Muscle layer of duodenum (tissue), 2 donors: ENCODE data around the gene TTC13.

ENCODE experiments used
- H3K27ac ChIP-seq: one replicate; pipeline ENCODE4 v1.7.0; 2013; ENCODE audit warnings: mild to moderate bottlenecking, low read length
- H3K27me3 ChIP-seq: one replicate; pipeline ENCODE4 v1.7.0; 2013; ENCODE audit warnings: low read depth, mild to moderate bottlenecking, control low read depth, low read length
- H3K36me3 ChIP-seq, 2 donors: one replicate each; pipeline ENCODE4 v1.7.0; 2013; ENCODE audit warnings: low read length in 2 of 2, control low read depth in 1 of 2, mild to moderate bottlenecking in 1 of 2; ENCODE audit not compliant: insufficient read depth in 2 of 2, control insufficient read depth in 1 of 2
- H3K4me1 ChIP-seq, 2 donors: one replicate each; pipeline ENCODE4 v1.7.0; 2013; ENCODE audit warnings: low read length in 2 of 2, mild to moderate bottlenecking in 2 of 2, control low read depth in 1 of 2, moderate library complexity in 1 of 2; ENCODE audit not compliant: insufficient read depth in 2 of 2, control insufficient read depth in 1 of 2
- H3K4me3 ChIP-seq, 2 donors: one replicate each; pipeline ENCODE4 v1.7.0; 2013; ENCODE audit warnings: low read length in 2 of 2, low read depth in 1 of 2, mild to moderate bottlenecking in 1 of 2
- H3K9me3 ChIP-seq, 2 donors: one replicate each; pipeline ENCODE4 v1.7.0; 2013; ENCODE audit warnings: low read length in 2 of 2, control low read depth in 1 of 2, mild to moderate bottlenecking in 1 of 2; ENCODE audit not compliant: control insufficient read depth in 1 of 2
- donor health status: healthy.

TTC13 gene

DNA sequence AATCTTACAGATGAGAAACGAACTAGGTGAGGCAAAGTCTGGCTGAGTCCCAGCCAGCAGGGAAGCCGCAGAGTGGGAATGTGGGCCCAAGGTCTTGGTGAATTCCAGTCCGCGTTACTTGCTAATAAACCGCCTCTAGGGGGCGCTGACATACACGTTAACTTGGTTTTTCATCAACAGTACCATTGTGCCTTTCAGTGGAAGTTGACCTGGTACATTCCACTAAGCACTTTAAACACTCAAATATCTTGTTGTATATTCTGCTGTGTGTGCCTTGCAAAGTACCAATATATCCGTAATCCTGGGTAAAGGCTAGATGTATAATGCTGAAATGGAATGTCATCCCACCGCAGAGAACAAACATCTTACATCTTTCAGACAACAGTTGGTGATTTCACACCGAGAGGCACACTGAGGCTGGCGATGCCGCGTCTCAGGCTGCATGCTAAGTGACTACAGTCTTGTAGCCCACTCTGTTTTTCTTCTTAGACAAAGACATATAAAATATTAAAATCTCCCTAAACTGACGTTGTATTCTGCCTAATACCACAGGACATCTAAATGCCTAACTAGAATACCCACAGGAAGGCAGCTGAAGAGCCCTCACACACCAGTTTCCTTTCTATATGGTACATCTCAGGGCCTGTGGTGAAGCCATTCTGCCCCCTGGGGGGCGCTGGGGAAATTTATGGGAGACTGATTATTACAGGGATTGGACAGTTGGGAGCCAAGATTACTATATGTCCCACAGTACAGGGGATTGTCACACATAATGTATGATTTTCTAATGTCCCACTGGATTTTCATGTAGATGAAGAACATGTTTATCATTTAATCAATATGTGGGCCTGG is 61.2 kb downstream of the TTC13 start:
- no peaks in the 10 kb centered on the region for H3K4me1 ChIP-seq
- no peaks in the 10 kb centered on the region for H3K9me3 ChIP-seq
- no peak overlapping the region for H3K27ac ChIP-seq
- H3K36me3 ChIP-seq: peaks cover 13 to 31% of the 10 kb centered on the region in 2 donors
- H3K4me3 ChIP-seq: no peak overlapping the region
- no peaks in the 10 kb centered on the region for H3K27me3 ChIP-seq

DNA sequence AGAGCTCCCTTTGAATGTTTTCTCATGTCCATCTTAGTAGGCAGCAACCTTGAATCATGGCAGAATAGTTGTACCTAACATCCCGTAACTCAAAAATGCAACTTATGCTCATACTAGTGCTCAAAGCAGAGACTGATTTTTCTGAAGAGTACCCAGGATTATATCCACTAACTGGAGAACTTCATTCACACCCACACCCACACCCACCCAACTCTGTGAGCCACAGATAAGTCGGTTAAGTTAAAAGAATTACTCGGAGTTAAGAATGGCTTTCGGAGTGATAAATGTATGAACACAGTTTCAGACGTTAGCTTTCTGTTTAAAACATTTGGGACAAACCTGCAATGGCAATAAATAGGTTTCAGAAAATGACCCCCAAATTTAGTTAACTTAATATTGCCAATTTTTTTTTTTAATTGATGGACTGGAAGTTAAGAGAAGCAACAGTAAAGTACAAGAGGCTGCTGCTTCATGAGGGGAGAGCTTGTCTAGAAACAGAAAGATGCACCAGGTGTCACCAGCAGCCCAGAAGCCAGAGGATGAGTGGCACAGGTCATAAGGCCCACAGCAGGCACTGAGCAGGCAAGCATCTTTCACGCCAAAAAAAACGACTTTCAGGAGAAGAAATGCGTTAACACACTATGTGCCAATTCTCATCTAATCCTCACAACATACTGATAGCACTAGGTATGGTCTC is 61.9 kb downstream of the TTC13 start:
- Histone ChIP-seq H3K4me3 (no peak overlapping the region), H3K9me3 (no peaks in the 10 kb centered on the region), H3K4me1 (no peaks in the 10 kb centered on the region), H3K27ac (no peak overlapping the region), H3K36me3 (peaks cover 13 to 25% of the 10 kb centered on the region in 2 donors), H3K27me3 (no peaks in the 10 kb centered on the region)

DNA sequence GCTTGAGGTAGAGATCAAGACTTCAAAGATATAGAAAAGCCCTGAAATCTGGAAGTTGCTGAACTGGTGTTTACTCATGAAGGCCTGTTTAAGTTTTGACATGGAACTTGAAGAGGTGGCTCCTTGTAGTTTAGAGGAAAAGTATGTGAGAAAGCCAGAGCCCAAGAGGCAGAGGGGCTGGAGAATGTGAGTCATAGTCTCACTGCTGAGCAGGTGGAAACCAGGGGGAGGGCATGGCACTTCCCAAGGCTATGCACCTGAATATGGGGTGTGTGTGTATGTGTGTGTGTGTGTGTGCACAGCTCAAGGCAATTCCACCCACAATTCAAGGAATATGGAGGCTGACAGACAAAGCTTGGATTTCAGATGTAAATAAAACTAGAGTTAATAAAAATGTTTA is 63.6 kb downstream of the TTC13 start:
- Histone ChIP-seq H3K36me3 (peaks cover 13 to 31% of the 10 kb centered on the region in 2 donors), H3K27me3 (no peaks in the 10 kb centered on the region), H3K4me3 (no peak overlapping the region), H3K4me1 (no peaks in the 10 kb centered on the region), H3K27ac (no peak overlapping the region), H3K9me3 (no peaks in the 10 kb centered on the region)

DNA sequence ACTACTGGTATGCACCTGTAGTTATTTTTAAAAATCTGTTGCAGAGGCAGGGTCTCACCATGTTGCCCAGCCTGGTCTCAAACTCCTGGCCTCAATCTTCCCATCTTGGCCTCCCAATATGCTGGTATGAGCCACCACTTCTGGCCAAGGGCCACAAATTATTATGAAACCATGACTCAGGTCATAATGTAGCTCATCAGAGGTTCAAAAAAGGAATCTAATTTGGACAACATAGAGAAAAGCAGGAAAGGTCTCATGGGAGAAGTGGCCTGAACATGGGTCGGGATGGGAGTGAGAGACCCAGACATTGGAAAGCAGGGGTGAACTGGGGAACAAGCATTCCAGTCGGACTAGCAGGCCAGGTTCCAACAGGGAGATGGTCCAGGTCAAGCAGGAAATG is 65.2 kb downstream of the TTC13 start:
- Histone ChIP-seq H3K4me1 (no peaks in the 10 kb centered on the region), H3K36me3 (peaks cover 14 to 32% of the 10 kb centered on the region in 2 donors), H3K4me3 (no peak overlapping the region), H3K9me3 (no peaks in the 10 kb centered on the region), H3K27me3 (no peaks in the 10 kb centered on the region), H3K27ac (no peak overlapping the region)

DNA sequence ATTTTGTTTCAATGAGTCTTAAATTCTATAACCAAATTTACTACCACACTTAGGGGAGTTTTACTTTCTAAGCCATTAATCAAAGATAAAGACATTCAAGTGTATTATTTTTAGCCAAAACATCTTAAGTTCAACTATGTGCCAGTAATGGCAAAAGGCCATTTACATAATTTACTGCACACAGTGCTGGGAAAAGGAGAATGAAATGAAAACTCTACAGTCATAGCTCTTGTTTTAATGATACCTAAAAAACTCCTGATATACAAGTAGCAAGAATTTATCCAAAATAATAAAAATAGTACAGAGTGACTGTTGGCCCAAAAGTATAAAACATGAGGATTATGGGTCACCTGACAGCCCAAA is 67.9 kb downstream of the TTC13 start:
- Histone ChIP-seq H3K9me3 (no peaks in the 10 kb centered on the region), H3K4me3 (no peak overlapping the region), H3K27me3 (no peaks in the 10 kb centered on the region), H3K4me1 (peaks cover 0 to 7% of the 10 kb centered on the region in 2 donors), H3K36me3 (peaks cover 21 to 28% of the 10 kb centered on the region in 2 donors), H3K27ac (no peak overlapping the region)

DNA sequence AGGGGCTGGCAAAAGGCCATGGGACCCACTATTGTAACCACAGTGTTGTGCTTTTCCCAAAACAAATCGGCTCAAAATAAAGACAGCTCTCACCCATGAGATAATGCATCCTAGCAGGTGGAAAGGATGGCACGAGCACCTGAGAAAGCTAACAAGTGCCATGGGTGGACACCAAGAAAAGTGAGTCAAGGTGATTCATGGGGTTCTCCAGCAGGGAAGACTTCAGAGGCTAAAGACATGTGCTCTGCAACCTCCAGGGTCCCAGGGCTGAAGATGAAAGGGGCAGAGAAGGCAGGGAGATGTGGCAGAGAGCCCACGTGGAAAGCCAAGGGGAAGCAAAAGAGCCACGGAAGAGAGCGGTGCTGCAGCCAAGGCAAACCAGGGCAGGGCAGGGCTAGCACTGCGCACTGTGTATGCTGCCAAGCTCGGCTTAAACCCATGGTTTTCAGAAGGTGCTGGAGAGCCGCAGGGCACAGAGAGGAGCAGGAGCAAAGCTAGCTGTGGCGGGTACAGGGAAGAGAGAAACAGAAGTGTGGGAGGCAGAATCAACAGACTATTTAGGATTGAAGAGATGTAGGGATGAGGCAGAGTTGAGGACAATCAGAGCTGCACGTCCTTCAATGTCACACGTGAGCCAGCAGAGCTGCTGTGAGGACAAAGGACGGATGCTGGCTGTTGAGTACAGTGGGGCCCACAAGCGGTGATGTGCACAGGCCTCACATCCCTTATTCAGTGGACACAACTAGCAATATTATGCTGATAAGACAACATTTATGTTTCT is 68.5 kb downstream of the TTC13 start:
- Histone ChIP-seq H3K4me3 (no peak overlapping the region), H3K27ac (no peak overlapping the region), H3K4me1 (peaks cover 0 to 7% of the 10 kb centered on the region in 2 donors), H3K36me3 (peaks cover 23 to 29% of the 10 kb centered on the region in 2 donors), H3K9me3 (no peaks in the 10 kb centered on the region), H3K27me3 (no peaks in the 10 kb centered on the region)

DNA sequence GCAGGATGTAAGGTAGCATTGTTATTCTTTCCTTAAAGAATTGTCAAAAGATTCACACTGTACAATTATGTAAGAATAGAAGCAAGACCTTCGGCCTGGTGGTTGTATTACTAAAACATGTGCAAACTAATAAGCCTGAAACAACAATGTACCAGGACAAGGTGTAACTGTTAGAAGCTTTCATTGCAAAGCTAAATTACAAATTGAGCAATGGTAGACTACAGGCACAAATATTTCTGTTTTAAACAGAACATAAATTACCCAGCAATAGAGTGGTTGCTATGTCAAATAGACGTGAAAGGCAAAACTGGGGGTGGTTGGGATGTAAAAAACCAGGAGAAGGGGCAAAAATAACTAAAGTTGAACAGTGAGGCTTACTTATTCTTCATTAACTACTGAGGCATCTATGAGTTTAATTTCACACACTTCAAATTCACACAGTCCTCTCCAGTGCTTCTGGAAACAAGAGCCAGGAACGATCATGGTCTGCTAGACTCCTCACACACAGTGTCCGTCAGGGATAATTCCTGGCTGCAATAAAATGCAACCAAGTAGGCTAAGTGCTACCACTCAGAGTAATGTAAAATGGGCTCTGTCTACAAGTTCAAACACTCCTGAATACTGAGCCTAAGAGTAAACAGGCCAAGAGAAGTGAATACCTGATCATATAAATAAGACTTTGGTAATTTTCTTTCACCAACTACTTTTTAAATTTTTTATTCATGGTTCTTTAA is 71.0 kb downstream of the TTC13 start:
- Histone ChIP-seq H3K4me3 (no peak overlapping the region), H3K4me1 (peaks cover 0 to 7% of the 10 kb centered on the region in 2 donors), H3K27me3 (no peaks in the 10 kb centered on the region), H3K9me3 (no peaks in the 10 kb centered on the region), H3K27ac (no peak overlapping the region), H3K36me3 (peaks cover 20 to 36% of the 10 kb centered on the region in 2 donors)

DNA sequence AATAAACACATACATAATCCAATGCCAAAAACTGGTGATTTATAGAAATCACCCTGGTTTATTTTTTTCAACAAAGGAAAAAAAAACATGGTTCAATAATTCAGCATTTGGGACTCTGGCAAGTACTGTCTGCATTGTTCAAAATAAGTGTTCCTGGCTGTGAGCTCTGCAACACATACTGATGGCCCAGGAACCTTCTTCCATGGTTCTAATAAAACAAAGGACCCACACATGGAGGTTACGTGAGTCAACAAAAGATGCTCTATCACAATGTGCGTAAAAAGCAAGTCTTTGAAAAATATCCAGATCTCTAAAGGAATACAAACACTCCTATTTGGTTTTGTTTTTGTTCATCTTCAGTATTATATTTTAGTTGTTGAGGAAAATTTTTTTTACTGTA is 72.4 kb downstream of the TTC13 start:
- H3K27me3 ChIP-seq: no peaks in the 10 kb centered on the region
- H3K27ac ChIP-seq: no peak overlapping the region
- no peaks in the 10 kb centered on the region for H3K9me3 ChIP-seq
- H3K36me3 ChIP-seq: peaks cover 20 to 36% of the 10 kb centered on the region in 2 donors
- no peak overlapping the region for H3K4me3 ChIP-seq
- H3K4me1 ChIP-seq: peaks cover 0 to 7% of the 10 kb centered on the region in 2 donors

DNA sequence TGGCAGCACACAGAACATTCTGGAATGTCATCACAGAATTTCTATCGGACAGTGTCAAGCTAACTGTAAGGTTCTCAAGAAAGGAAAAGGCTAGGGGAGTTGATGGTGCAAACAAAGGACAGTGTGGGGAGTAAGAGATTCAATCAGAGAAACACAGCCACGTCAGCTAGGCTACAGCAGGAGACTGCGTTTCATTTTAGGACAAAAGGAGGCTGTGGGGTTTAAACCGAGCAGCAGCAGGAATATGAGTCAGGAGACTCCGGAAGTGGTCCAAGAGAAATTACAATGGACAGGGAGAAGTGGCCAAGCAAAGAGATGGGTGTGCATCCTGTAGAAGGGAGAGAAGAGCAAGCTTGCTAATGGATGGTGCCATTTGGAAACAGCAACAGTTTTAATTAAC is 72.9 kb downstream of the TTC13 start:
- H3K4me1 ChIP-seq: peaks cover 0 to 7% of the 10 kb centered on the region in 2 donors
- no peak overlapping the region for H3K27ac ChIP-seq
- no peak overlapping the region for H3K4me3 ChIP-seq
- peaks cover 20 to 31% of the 10 kb centered on the region in 2 donors for H3K36me3 ChIP-seq
- no peaks in the 10 kb centered on the region for H3K27me3 ChIP-seq
- H3K9me3 ChIP-seq: no peaks in the 10 kb centered on the region

DNA sequence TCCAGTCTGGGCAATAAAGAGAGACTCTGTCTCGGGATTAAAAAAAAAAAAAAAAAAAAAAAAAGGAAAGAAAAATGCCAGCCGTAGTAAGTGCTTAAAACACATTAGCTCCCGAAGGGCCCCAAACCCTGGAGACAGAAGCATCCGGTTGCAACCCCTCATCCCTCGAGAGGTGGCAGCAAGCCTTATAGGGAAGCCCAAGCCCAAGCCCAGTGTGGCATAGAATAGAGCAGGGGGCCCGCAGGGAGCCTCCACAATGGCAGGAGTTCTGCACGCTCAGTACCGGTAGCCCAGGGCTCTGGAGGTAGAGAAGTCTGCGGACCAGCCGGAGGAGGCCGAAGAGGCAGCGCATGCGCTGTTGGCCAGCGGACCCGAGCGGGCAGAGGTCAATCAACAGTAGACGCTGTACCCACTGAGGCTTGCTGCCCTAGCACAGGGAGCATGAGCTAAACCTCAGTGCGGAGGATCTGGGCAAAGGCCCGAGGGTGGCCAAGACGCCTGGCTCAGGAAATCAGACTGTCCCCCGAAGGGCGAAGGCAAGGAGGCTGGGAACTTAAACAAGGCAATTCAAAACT is 76.2 kb downstream of the TTC13 start:
- Histone ChIP-seq H3K4me1 (peaks cover 0 to 7% of the 10 kb centered on the region in 2 donors), H3K9me3 (no peaks in the 10 kb centered on the region), H3K36me3 (peaks cover 7 to 17% of the 10 kb centered on the region in 2 donors), H3K27ac (no peak overlapping the region), H3K27me3 (no peaks in the 10 kb centered on the region), H3K4me3 (no peak overlapping the region)
